Neural cell (in vitro differentiated cells): ENCODE results near the gene DCDC2. TPM values are rescaled to one million over a fixed set of nuclear protein-coding genes. Genes with fewer than 3 reads are reported as not detected.

ENCODE experiments used
- H2AFZ ChIP-seq: fragments of 200-600, 300-800 bp; sonication (generic), shearing (Covaris generic); 2 replicates; pipeline ENCODE4 v1.6.0; 2014; ENCODE audit warnings: low read depth, mild to moderate bottlenecking, antibody characterized with exemption, low read length, moderate library complexity
- H3F3A ChIP-seq: fragments of 200-600 bp; shearing (Covaris generic); 2 replicates; pipeline ENCODE4 v1.6.1; 2016; ENCODE audit warnings: mild to moderate bottlenecking, moderate library complexity, mixed read lengths, antibody characterized with exemption, low read length; ENCODE audit not compliant: insufficient read depth, poor library complexity, severe bottlenecking
- H3K27ac ChIP-seq: fragments of 200-600, 300-800 bp; sonication (generic), shearing (Covaris generic); 2 replicates; pipeline ENCODE4 v1.5.1; 2014; ENCODE audit warnings: mild to moderate bottlenecking, low read length, moderate library complexity
- H3K27me3 ChIP-seq: fragments of 300-800, 200-600 bp; sonication (generic), shearing (Covaris generic); 2 replicates; pipeline ENCODE4 v1.6.0; 2014; ENCODE audit warnings: mild to moderate bottlenecking, low read depth, low read length, moderate library complexity; ENCODE audit not compliant: insufficient read depth
- H3K36me3 ChIP-seq: fragments of 300-800, 200-600 bp; sonication (generic), shearing (Covaris generic); 2 replicates; pipeline ENCODE4 v1.5.1; 2014; ENCODE audit warnings: mild to moderate bottlenecking, antibody characterized with exemption, low read length, moderate library complexity; ENCODE audit not compliant: insufficient read depth
- H3K4me2 ChIP-seq: fragments of 300-800, 200-600 bp; sonication (generic), shearing (Covaris generic); 2 replicates; pipeline ENCODE4 v1.6.0; 2014; ENCODE audit warnings: mild to moderate bottlenecking, low read length
- H3K4me3 ChIP-seq: fragments of 300-800, 200-600 bp; sonication (generic), shearing (Covaris generic); 2 replicates; pipeline ENCODE4 v1.5.1; 2014; ENCODE audit warnings: mild to moderate bottlenecking, low read length, moderate library complexity
- H3K79me2 ChIP-seq: fragments of 200-600 bp; shearing (Covaris generic); replicated peaks from 2 replicates; pipeline ENCODE4 v1.6.0; 2014; ENCODE audit warnings: mild to moderate bottlenecking, low read length, moderate library complexity; ENCODE audit not compliant: insufficient read depth
- H3K9ac ChIP-seq: fragments of 300-800, 200-600 bp; sonication (generic), shearing (Covaris generic); 2 replicates; pipeline ENCODE4 v1.6.1; 2016; ENCODE audit warnings: mild to moderate bottlenecking, low read length, mixed read lengths
- H3K9me2 ChIP-seq: fragments of 200-600 bp; shearing (Covaris generic); 2 replicates; pipeline ENCODE4 v1.6.1; 2016; ENCODE audit warnings: mild to moderate bottlenecking, low read length, mixed read lengths; ENCODE audit not compliant: insufficient read depth
- H3K9me3 ChIP-seq: fragments of 200-600, 300-800 bp; sonication (generic), shearing (Covaris generic); 2 replicates; pipeline ENCODE4 v1.6.1; 2016; ENCODE audit warnings: mild to moderate bottlenecking, mixed run types, low read length, moderate library complexity, mixed read lengths
- H4K20me1 ChIP-seq: fragments of 200-600 bp; shearing (Covaris generic); 2 replicates; pipeline ENCODE4 v1.6.1; 2016; ENCODE audit warnings: mild to moderate bottlenecking, mixed run types; ENCODE audit not compliant: insufficient read depth
- CTCF ChIP-seq: fragments of 450-650 bp; IDR thresholded peaks from 2 replicates; pipeline ENCODE4 v1.5.1; 2014; ENCODE audit warnings: antibody characterized with exemption, mild to moderate bottlenecking, moderate library complexity; ENCODE audit not compliant: poor library complexity, severe bottlenecking
- EP300 ChIP-seq: fragments of 450-650 bp; conservative IDR thresholded peaks from 2 replicates; pipeline ENCODE4 v1.6.1; 2014; ENCODE audit warnings: antibody characterized with exemption, mild to moderate bottlenecking, moderate library complexity; ENCODE audit not compliant: poor library complexity, severe bottlenecking
- EZH2 ChIP-seq: fragments of 200-600, 300-800 bp; shearing (Covaris generic), sonication (generic); IDR thresholded peaks from 2 replicates; pipeline ENCODE4 v1.6.1; 2014; ENCODE audit warnings: antibody characterized with exemption, low read length, borderline replicate concordance, mild to moderate bottlenecking; ENCODE audit not compliant: insufficient read depth, poor library complexity, severe bottlenecking
- MXI1 ChIP-seq: fragments of 450-650 bp; conservative IDR thresholded peaks from 2 replicates; pipeline ENCODE4 v1.6.1; 2014; ENCODE audit warnings: antibody characterized with exemption, mild to moderate bottlenecking; ENCODE audit not compliant: poor library complexity, severe bottlenecking
- POLR2AphosphoS5 ChIP-seq: IDR thresholded peaks from 2 replicates; pipeline ENCODE4 v1.6.1; 2012
- RAD21 ChIP-seq: fragments of 450-650 bp; conservative IDR thresholded peaks from 2 replicates; pipeline ENCODE4 v1.6.1; 2014; ENCODE audit warnings: antibody characterized with exemption, mild to moderate bottlenecking, moderate library complexity
- REST ChIP-seq: IDR thresholded peaks from 2 replicates; pipeline ENCODE4 v1.6.1; 2012; ENCODE audit warnings: borderline replicate concordance
- SMC3 ChIP-seq: fragments of 450-650 bp; conservative IDR thresholded peaks from 2 replicates; pipeline ENCODE4 v1.6.1; 2014; ENCODE audit warnings: antibody characterized with exemption, mild to moderate bottlenecking, moderate library complexity; ENCODE audit not compliant: poor library complexity
- TAF1 ChIP-seq: IDR thresholded peaks from 2 replicates; pipeline ENCODE4 v1.6.1; 2012; ENCODE audit warnings: low read depth
- polyA plus RNA-seq: library from polyadenylated mRNA; depleted of rRNA; stranded (reverse); fragments of >200 nt; gene quantifications from 2 replicates; pipeline ENCODE4 v1.2.3, GENCODE V29; 2014

DCDC2 gene
- polyA plus RNA-seq, 1 donor from 2014 or later, result 0.57 TPM

- Histone ChIP-seq H3F3A (no peaks in the 10 kb centered on the region), H3K9me3 (no peaks in the 10 kb centered on the region), H3K27me3 (no peaks in the 10 kb centered on the region), H3K4me3 (peak overlapping the region; percentile 65), H3K9me2 (no peaks in the 10 kb centered on the region), H4K20me1 (no peaks in the 10 kb centered on the region), H3K9ac (peak overlapping the region; percentile 61), H3K4me2 (peak overlapping the region; percentile 30), H3K27ac (peak overlapping the region; percentile 84), H3K79me2 (no peaks in the 10 kb centered on the region), H3K36me3 (no peaks in the 10 kb centered on the region), H2AFZ (peak overlapping the region; percentile 51)
- TF ChIP-seq EZH2, result no peak
- peak; percentile 57 for TF ChIP-seq REST
- peak; percentile 56 for TF ChIP-seq TAF1
- TF ChIP-seq RAD21, result peak; percentile 62
- TF ChIP-seq MXI1, result peak; percentile 64
- peak; percentile 89 for TF ChIP-seq EP300
- TF ChIP-seq SMC3, result peak; percentile 75
- peak; percentile 76 for TF ChIP-seq POLR2AphosphoS5
- peak; percentile 87 for TF ChIP-seq CTCF
Observed at GRCh38 chr6:24359640-24360454, 2.0 kb upstream of the DCDC2 start.

GRCh38 chr6:24358219-24358821, 461 bp upstream of the DCDC2 start:
- H3K9ac ChIP-seq, result no peak overlapping the region
- no peaks in the 10 kb centered on the region for H3K79me2 ChIP-seq
- no peaks in the 10 kb centered on the region for H4K20me1 ChIP-seq
- H3K4me3 ChIP-seq, result no peak overlapping the region
- no peak overlapping the region for H2AFZ ChIP-seq
- no peaks in the 10 kb centered on the region for H3K9me2 ChIP-seq
- H3K36me3 ChIP-seq, result no peaks in the 10 kb centered on the region
- no peaks in the 10 kb centered on the region for H3K9me3 ChIP-seq
- no peaks in the 10 kb centered on the region for H3K27me3 ChIP-seq
- no peaks in the 10 kb centered on the region for H3F3A ChIP-seq
- no peak overlapping the region for H3K27ac ChIP-seq
- H3K4me2 ChIP-seq, result no peak overlapping the region
- no peak for TF ChIP-seq REST
- TF ChIP-seq MXI1, result no peak
- TF ChIP-seq RAD21, result no peak
- no peak for TF ChIP-seq SMC3
- no peak for TF ChIP-seq TAF1
- TF ChIP-seq CTCF, result no peak
